Retina (tissue), 1 donor: Measurements from ENCODE around the gene RPL41.
"Not testable (repeated sequence)": the region's sequence is repeated elsewhere in the genome, so short reads cannot be mapped to it uniquely, and the experiment has no call there.

Experiments used
- DNase-seq: peaks from one replicate; pipeline ENCODE4 v3.0.0-alpha.2; 2016

The RPL41 gene

GRCh38 chr12:56116267-56117081 is at the start of gene RPL41:
TSS of gene RPL41 (plus strand) at chr12:56116633.
- DNase-seq: peak; percentile 99

- DNase-seq: no peak
These were observed 44.8 kb upstream of the RPL41 start for GRCh38 chr12:56071648-56072047.

- no peak for DNase-seq
These were observed 42.0 kb upstream of the RPL41 start for GRCh38 chr12:56074396-56074795.

GRCh38 chr12:56077966-56078365 is 38.5 kb upstream of the RPL41 start:
- not testable (repeated sequence) for DNase-seq

- no peak for DNase-seq
These were observed 38.0 kb upstream of the RPL41 start for GRCh38 chr12:56078427-56078826.

- DNase-seq: peak; percentile 89
These were observed 37.3 kb upstream of the RPL41 start for GRCh38 chr12:56078931-56079722.

- DNase-seq: peak; percentile 69
These were observed 36.5 kb upstream of the RPL41 start, which contains the start of gene ERBB3 for GRCh38 chr12:56079723-56080555. TSS of gene ERBB3 (plus strand) at chr12:56080165. CDS start at chr12:56080301, 136 bp downstream.

- DNase-seq: peak; percentile 12
These were observed 35.8 kb upstream of the RPL41 start for GRCh38 chr12:56080556-56081138.

- no peak for DNase-seq
These were observed 34.8 kb upstream of the RPL41 start for GRCh38 chr12:56081393-56082347.

- DNase-seq: no peak
These were observed 34.1 kb upstream of the RPL41 start for GRCh38 chr12:56082382-56082781.

GRCh38 chr12:56082967-56083366 is 33.5 kb upstream of the RPL41 start:
- no peak for DNase-seq

- no peak for DNase-seq
These were observed 31.4 kb upstream of the RPL41 start for GRCh38 chr12:56084958-56085543.

GRCh38 chr12:56086096-56086495 is 30.3 kb upstream of the RPL41 start:
- no peak for DNase-seq

GRCh38 chr12:56086608-56087007 is 29.8 kb upstream of the RPL41 start:
- no peak for DNase-seq

- no peak for DNase-seq
These were observed 29.2 kb upstream of the RPL41 start for GRCh38 chr12:56087220-56087619.

- DNase-seq: no peak
These were observed 18.7 kb upstream of the RPL41 start for GRCh38 chr12:56097738-56098137.

- no peak for DNase-seq
These were observed 17.8 kb upstream of the RPL41 start for GRCh38 chr12:56098592-56098991.

GRCh38 chr12:56099787-56100186 is 16.6 kb upstream of the RPL41 start:
- no peak for DNase-seq

- no peak for DNase-seq
These were observed 15.4 kb upstream of the RPL41 start for GRCh38 chr12:56101045-56101444.

GRCh38 chr12:56102683-56103065 is 13.8 kb upstream of the RPL41 start:
- DNase-seq: no peak
